Hepatocyte (in vitro differentiated cells): ENCODE results near the gene SNCB.

Experiments used
- CTCF ChIP-seq: fragments of 200-600 bp; sonication (generic); IDR thresholded peaks from 2 replicates; pipeline ENCODE4 v1.5.1; 2016; ENCODE audit warnings: antibody characterized with exemption, mild to moderate bottlenecking; ENCODE audit not compliant: poor library complexity
- EZH2 ChIP-seq: fragments of 200-600 bp; sonication (generic); IDR thresholded peaks from 2 replicates; pipeline ENCODE4 v1.6.1; 2016; ENCODE audit warnings: antibody characterized with exemption, mild to moderate bottlenecking, borderline replicate concordance

- TF ChIP-seq EZH2 (no peak), CTCF (no peak)
These were observed 54.6 kb downstream of the SNCB start for GRCh38 chr5:176575488-176576422.
